Hepatocyte (in vitro differentiated cells): ENCODE measurements around the gene CHD6.

ENCODE experiments used
- EZH2phosphoT487 ChIP-seq: fragments of 200-600 bp; sonication (generic); IDR thresholded peaks from one replicate; pipeline ENCODE4 v1.6.1; 2018; ENCODE audit warnings: antibody characterized with exemption, mild to moderate bottlenecking, low read depth, moderate library complexity; ENCODE audit not compliant: unreplicated experiment, severe bottlenecking
- TF ChIP-seq, protein P1 (sequence below): fragments of 200-600 bp; sonication (generic); IDR thresholded peaks from 2 replicates; pipeline ENCODE4 v1.5.1; 2016; ENCODE audit warnings: antibody characterized with exemption, mild to moderate bottlenecking; ENCODE audit not compliant: poor library complexity

DNA sequence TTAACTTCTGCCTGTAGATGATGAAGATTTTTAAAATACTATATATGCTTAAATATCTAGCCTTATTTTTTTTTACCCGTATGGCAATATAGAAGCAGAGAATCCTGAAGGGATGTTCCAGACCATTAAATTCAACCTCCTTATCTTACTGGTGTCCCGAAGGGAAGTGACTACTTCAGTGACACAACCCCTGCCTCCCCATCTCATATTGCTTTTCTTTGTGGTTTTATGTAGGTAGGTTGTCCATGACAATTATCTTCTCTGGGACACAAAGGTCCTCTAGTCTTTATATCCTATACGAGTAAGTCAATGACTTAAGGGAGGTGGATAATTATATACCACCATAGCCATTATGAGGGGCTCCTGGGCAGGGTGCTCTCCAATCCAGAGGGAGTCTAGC lies 194.2 kb downstream of the CHD6 start:
- TF ChIP-seq, protein P1, sequence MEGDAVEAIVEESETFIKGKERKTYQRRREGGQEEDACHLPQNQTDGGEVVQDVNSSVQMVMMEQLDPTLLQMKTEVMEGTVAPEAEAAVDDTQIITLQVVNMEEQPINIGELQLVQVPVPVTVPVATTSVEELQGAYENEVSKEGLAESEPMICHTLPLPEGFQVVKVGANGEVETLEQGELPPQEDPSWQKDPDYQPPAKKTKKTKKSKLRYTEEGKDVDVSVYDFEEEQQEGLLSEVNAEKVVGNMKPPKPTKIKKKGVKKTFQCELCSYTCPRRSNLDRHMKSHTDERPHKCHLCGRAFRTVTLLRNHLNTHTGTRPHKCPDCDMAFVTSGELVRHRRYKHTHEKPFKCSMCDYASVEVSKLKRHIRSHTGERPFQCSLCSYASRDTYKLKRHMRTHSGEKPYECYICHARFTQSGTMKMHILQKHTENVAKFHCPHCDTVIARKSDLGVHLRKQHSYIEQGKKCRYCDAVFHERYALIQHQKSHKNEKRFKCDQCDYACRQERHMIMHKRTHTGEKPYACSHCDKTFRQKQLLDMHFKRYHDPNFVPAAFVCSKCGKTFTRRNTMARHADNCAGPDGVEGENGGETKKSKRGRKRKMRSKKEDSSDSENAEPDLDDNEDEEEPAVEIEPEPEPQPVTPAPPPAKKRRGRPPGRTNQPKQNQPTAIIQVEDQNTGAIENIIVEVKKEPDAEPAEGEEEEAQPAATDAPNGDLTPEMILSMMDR = no peak
- TF ChIP-seq EZH2phosphoT487 = no peak
